GM12878 (cell line): ENCODE measurements around the gene MRPL1. TPM values are rescaled to one million over a fixed set of nuclear protein-coding genes. Genes with fewer than 3 reads are reported as not detected.

ENCODE experiments used
- ATAC-seq: fragments of 200-7000 bp; cut with Tn5 transposase; 3 replicates; pipeline ENCODE4 v1.9.1; 2020; ENCODE audit warnings: mild to moderate bottlenecking, moderate library complexity
- BruUV-seq: library from RNA; stranded (reverse); fragments of 400-500 nt; replicated peaks from 2 replicates; lab custom pipeline; 2021; lab: Mats Ljungman, UMichigan
- CTCF ChIA-PET: fragments of 300-600 bp; sonication (Branson Sonifier 250); formaldehyde crosslinking; extraction: SDS; loops from one replicate; lab custom pipeline; 2021; ENCODE audit warnings: inconsistent platforms; lab: Yijun Ruan, JAX
- POLR2A ChIA-PET: fragments of 350-600 bp; formaldehyde crosslinking; extraction: SDS; loops from one replicate; lab custom pipeline; 2021; ENCODE audit warnings: inconsistent platforms; lab: Charles Lee
- RAD21 ChIA-PET: fragments of 300-600 bp; sonication (Branson Sonifier 250); formaldehyde crosslinking; loops from one replicate; lab custom pipeline; 2023; ENCODE audit warnings: antibody characterized with exemption; ENCODE audit not compliant: unreplicated experiment; lab: Charles Lee
- SMC1A ChIA-PET: fragments of 300-600 bp; sonication (Branson Sonifier 250); formaldehyde crosslinking; loops from one replicate; lab custom pipeline; 2023; ENCODE audit not compliant: unreplicated experiment, uncharacterized antibody; lab: Charles Lee
- DNase-seq: peaks from one replicate; pipeline ENCODE4 v3.0.0-alpha.2; 2011; ENCODE audit warnings: low read depth, low spot score
- FAIRE-seq: peaks from 3 replicates; lab custom pipeline; 2011; peaks lifted over from hg19 to GRCh38; lab: Jason Lieb, UNC
- H2AFZ ChIP-seq: 2 replicates; pipeline ENCODE4 v1.6.0; 2011; ENCODE audit warnings: low read depth, low read length, control low read depth; ENCODE audit not compliant: control insufficient read depth
- H3K27ac ChIP-seq: 2 replicates; pipeline ENCODE4 v1.5.1; 2011; ENCODE audit warnings: control low read depth; ENCODE audit not compliant: control insufficient read depth, insufficient read depth
- H3K27me3 ChIP-seq, 2 experiments: replicated peaks in 1 of 2; 2 replicates each; pipeline versions ENCODE4 v1.6.0 to v1.6.1; 2011; ENCODE audit warnings: low read length in 1 of 2; ENCODE audit not compliant: control insufficient read depth in 2 of 2, insufficient read depth in 2 of 2
- H3K36me3 ChIP-seq, 2 experiments: 2 replicates each; pipeline ENCODE4 v1.5.1; 2011; ENCODE audit warnings: low read length in 1 of 2; ENCODE audit not compliant: control insufficient read depth in 2 of 2, insufficient read depth in 2 of 2
- H3K4me1 ChIP-seq: 2 replicates; pipeline ENCODE4 v1.6.1; 2011; ENCODE audit warnings: mild to moderate bottlenecking, low read length, moderate library complexity, mixed read lengths; ENCODE audit not compliant: control insufficient read depth, insufficient read depth
- H3K4me2 ChIP-seq: 2 replicates; pipeline ENCODE4 v1.6.0; 2011; ENCODE audit warnings: control low read depth; ENCODE audit not compliant: control insufficient read depth, insufficient read depth
- H3K4me3 ChIP-seq: fragments of 200-600 bp; sonication (generic); 2 replicates; pipeline ENCODE4 v1.5.1; 2016
- H3K79me2 ChIP-seq: 2 replicates; pipeline ENCODE4 v1.6.0; 2011; ENCODE audit warnings: low read length; ENCODE audit not compliant: control insufficient read depth, insufficient read depth
- H3K9ac ChIP-seq: 2 replicates; pipeline ENCODE4 v1.8.0; 2011; ENCODE audit warnings: low read length, control low read depth, mixed read lengths; ENCODE audit not compliant: control insufficient read depth, insufficient read depth
- H3K9me3 ChIP-seq: replicated peaks from 3 replicates; pipeline ENCODE4 v1.5.1; 2011; ENCODE audit warnings: mild to moderate bottlenecking, low read length; ENCODE audit not compliant: control insufficient read depth, insufficient read depth
- H4K20me1 ChIP-seq: 2 replicates; pipeline ENCODE4 v1.6.0; 2011; ENCODE audit not compliant: control insufficient read depth, insufficient read depth
- CBX3 ChIP-seq: fragments of 200-600 bp; sonication (generic); IDR thresholded peaks from 2 replicates; pipeline ENCODE4 v1.6.1; 2016; ENCODE audit warnings: low read depth, borderline replicate concordance
- CREB1 ChIP-seq: IDR thresholded peaks from 2 replicates; pipeline ENCODE4 v1.6.1; 2012; ENCODE audit warnings: low read depth, mild to moderate bottlenecking, inconsistent platforms
- FOS ChIP-seq: IDR thresholded peaks from 3 replicates; pipeline ENCODE4 v1.6.1; 2011; ENCODE audit warnings: borderline replicate concordance; ENCODE audit not compliant: insufficient read length; ENCODE audit errors: extremely low read depth
- FOXK2 ChIP-seq: fragments of 450-650 bp; IDR thresholded peaks from 2 replicates; pipeline ENCODE4 v1.6.1; 2017; ENCODE audit warnings: mild to moderate bottlenecking, moderate library complexity
- GABPA ChIP-seq: IDR thresholded peaks from 2 replicates; pipeline ENCODE4 v1.6.1; 2014; ENCODE audit warnings: antibody characterized with exemption, low read depth, mild to moderate bottlenecking, inconsistent platforms
- JUNB ChIP-seq: IDR thresholded peaks from 2 replicates; pipeline ENCODE4 v1.6.1; 2016; ENCODE audit warnings: antibody characterized with exemption, mild to moderate bottlenecking
- JUND ChIP-seq: IDR thresholded peaks from 2 replicates; pipeline ENCODE4 v1.6.1; 2012; ENCODE audit warnings: low read depth, mild to moderate bottlenecking, low read length, improper control_type of control experiment, moderate library complexity
- SRF ChIP-seq, 2 experiments: IDR thresholded peaks; 2 replicates each; pipeline ENCODE4 v1.6.1; 2011; ENCODE audit warnings: low read depth in 2 of 2, low read length in 2 of 2, mild to moderate bottlenecking in 1 of 2, moderate library complexity in 1 of 2
- TCF7 ChIP-seq: IDR thresholded peaks from 2 replicates; pipeline ENCODE4 v1.6.1; 2014; ENCODE audit warnings: antibody characterized with exemption, borderline replicate concordance
- ZNF384 ChIP-seq: IDR thresholded peaks from 2 replicates; pipeline ENCODE4 v1.6.1; 2012; ENCODE audit warnings: low read depth, mild to moderate bottlenecking, low read length, improper control_type of control experiment, borderline replicate concordance
- ZNF592 ChIP-seq: fragments of 450-650 bp; IDR thresholded peaks from 2 replicates; pipeline ENCODE4 v1.6.1; 2017; ENCODE audit warnings: mild to moderate bottlenecking, moderate library complexity
- WGBS: methylation state at CpG from one replicate; pipeline ENCODE4 v1.1.6; 2016; ENCODE audit warnings: low lambda C conversion rate; ENCODE audit not compliant: insufficient replicate concordance, insufficient coverage; ENCODE audit errors: missing lambda C conversion rate; 5-methylcytosine and 5-hydroxymethylcytosine counted together
- in situ Hi-C: fragments of 300-500 bp; cut with MboI; formaldehyde crosslinking; loops from 9 replicates; pipeline ENCODE4 v1.14.3; 2018; ENCODE audit warnings: mixed read lengths
- intact Hi-C: fragments of 100-400 bp; cut with micrococcal nuclease; formaldehyde crosslinking; loops from one replicate; pipeline ENCODE4 v1.14.2; 2022; ENCODE audit not compliant: unreplicated experiment
- polyA plus RNA-seq, 11 experiments: library from polyadenylated mRNA; depleted of rRNA in 4 of 11; unstranded in 6 of 11; stranded (reverse) in 5 of 11; fragments of >200 nt; fragmentation: Nextera tagmentation in 4 of 11; fragmentation: Illumina TruSeq in 1 of 11; extraction: Ambion mirVana in 4 of 11; extraction: Trizol in 1 of 11; gene quantifications; 1 replicate in 1 of 11; 2 replicates in 10 of 11; pipeline versions ENCODE4 v1.2.1 to v1.2.3, GENCODE V29; 2011 to 2016; ENCODE audit warnings: inconsistent platforms in 2 of 11, missing spikeins in 2 of 11, low read depth in 1 of 11
- total RNA-seq, 4 experiments: library from RNA; depleted of rRNA in 3 of 4; stranded (reverse); fragments of >200 nt in 3 of 4; fragmentation: Illumina TruSeq in 1 of 4; extraction: Trizol in 1 of 4; gene quantifications; 2 replicates each; pipeline versions ENCODE4 v1.2.1 to v1.2.3, GENCODE V29; 2013 to 2021
- TF ChIP-seq, protein P1 (sequence below): IDR thresholded peaks from 2 replicates; pipeline ENCODE4 v1.6.1; 2011; ENCODE audit warnings: low read depth, low read length, improper control_type of control experiment, borderline replicate concordance
- TF ChIP-seq, protein P2 (sequence below): IDR thresholded peaks from 2 replicates; pipeline ENCODE4 v1.6.1; 2012; ENCODE audit warnings: low read length, inconsistent platforms

The MRPL1 gene
- total and polyA plus RNA-seq, 10 of the 15 experiments (the other 5 are each of a cell fraction or from before 2014, with no cell fraction given): 20.2 to 35.7 (median 28.2) TPM

DNA sequence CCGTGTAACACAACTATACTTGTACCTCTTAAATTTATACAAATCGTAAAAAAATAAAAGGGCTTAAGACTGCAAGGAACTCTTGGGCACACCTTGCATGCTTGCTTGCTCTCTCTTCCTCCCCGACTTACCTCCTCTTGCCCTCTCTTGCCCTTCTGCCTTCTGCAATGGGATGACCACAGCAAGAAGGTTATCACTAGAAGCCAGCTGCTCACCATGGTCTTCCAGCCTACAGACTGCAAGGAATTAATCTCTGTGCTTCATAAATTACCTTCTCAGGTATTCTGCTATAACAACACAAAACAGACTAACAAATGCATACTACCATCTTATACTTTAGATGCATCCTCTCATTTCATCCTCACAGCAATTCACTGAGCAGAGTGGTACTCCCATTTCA is 92.1 kb downstream of the MRPL1 start:
- WGBS: 96% methylated on average over 3 of the region's 3 CpGs
- no peaks in the 10 kb centered on the region; a peak in 2 of 4 replicates for H3K36me3 ChIP-seq
- no peak for DNase-seq
- H3K4me3 ChIP-seq: no peak overlapping the region
- H3K79me2 ChIP-seq: no peaks in the 10 kb centered on the region
- ChIA-PET RAD21 (no interaction called here), SMC1A (interaction anchor here (0.6 kb wide), 1 partner anchor 909 kb away, joined by 3 read pairs; no protein-coding TSS in a partner anchor), CTCF (no interaction called here), POLR2A (no interaction called here)
- no peak overlapping the region for H3K9ac ChIP-seq
- in situ Hi-C loops: loop anchor here (10.0 kb wide), 1 partner anchor 900 kb away; no protein-coding TSS in a partner anchor
- H3K4me2 ChIP-seq: no peak overlapping the region
- FAIRE-seq: no peak
- no peak overlapping the region for H3K27ac ChIP-seq
- no peak for ATAC-seq
- no peak overlapping the region for H2AFZ ChIP-seq
- H4K20me1 ChIP-seq: no peaks in the 10 kb centered on the region
- H3K27me3 ChIP-seq: no peaks in the 10 kb centered on the region
- BruUV-seq: no TSS peak
- TF ChIP-seq, protein P1, sequence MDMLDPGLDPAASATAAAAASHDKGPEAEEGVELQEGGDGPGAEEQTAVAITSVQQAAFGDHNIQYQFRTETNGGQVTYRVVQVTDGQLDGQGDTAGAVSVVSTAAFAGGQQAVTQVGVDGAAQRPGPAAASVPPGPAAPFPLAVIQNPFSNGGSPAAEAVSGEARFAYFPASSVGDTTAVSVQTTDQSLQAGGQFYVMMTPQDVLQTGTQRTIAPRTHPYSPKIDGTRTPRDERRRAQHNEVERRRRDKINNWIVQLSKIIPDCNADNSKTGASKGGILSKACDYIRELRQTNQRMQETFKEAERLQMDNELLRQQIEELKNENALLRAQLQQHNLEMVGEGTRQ: no peak
- TF ChIP-seq TCF7 (no peak), FOS (no peak), GABPA (no peak), CBX3 (no peak), SRF (IDR thresholded peaks at IDR 0.05; ENCODE audit: low read depth in 2 of 2, low read length in 2 of 2) (no peak), FOXK2 (no peak), JUND (no peak), JUNB (no peak), ZNF384 (no peak), ZNF592 (no peak), CREB1 (no peak)
- TF ChIP-seq, protein P2, sequence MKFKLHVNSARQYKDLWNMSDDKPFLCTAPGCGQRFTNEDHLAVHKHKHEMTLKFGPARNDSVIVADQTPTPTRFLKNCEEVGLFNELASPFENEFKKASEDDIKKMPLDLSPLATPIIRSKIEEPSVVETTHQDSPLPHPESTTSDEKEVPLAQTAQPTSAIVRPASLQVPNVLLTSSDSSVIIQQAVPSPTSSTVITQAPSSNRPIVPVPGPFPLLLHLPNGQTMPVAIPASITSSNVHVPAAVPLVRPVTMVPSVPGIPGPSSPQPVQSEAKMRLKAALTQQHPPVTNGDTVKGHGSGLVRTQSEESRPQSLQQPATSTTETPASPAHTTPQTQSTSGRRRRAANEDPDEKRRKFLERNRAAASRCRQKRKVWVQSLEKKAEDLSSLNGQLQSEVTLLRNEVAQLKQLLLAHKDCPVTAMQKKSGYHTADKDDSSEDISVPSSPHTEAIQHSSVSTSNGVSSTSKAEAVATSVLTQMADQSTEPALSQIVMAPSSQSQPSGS: no peak
- H3K4me1 ChIP-seq: no peaks in the 10 kb centered on the region
- H3K9me3 ChIP-seq: no peaks in the 10 kb centered on the region
- intact Hi-C loops: loop anchor here (10.0 kb wide), 1 partner anchor 970 kb away; no protein-coding TSS in a partner anchor
